SK-N-SH (cell line): Measurements from ENCODE around the gene VGLL4. TPM values are rescaled to one million over a fixed set of nuclear protein-coding genes. Genes with fewer than 3 reads are reported as not detected.

ENCODE experiments used
- CTCF ChIA-PET: fragments of 300-600, 350-600 bp; formaldehyde crosslinking; extraction: SDS; loops from one replicate; lab custom pipeline; 2021; lab: Yijun Ruan, JAX
- POLR2A ChIA-PET: fragments of 350-600 bp; sonication (Branson Sonifier 250); formaldehyde crosslinking; extraction: SDS; loops from one replicate; lab custom pipeline; 2020; ENCODE audit warnings: antibody characterized with exemption, inconsistent platforms; lab: Yijun Ruan, JAX
- DNase-seq: peaks from one replicate; pipeline ENCODE4 v3.0.0; 2012
- H2AFZ ChIP-seq: fragments of 200-600 bp; sonication (generic); 2 replicates; pipeline ENCODE4 v1.8.1; 2016; ENCODE audit warnings: antibody characterized with exemption, mild to moderate bottlenecking, low read depth
- H3F3A ChIP-seq: fragments of 200-600 bp; sonication (generic); replicated peaks from 2 replicates; pipeline ENCODE3; 2016; ENCODE audit warnings: antibody characterized with exemption, mild to moderate bottlenecking; ENCODE audit not compliant: insufficient read depth
- H3K27ac ChIP-seq, 2 experiments: fragments of 200-500 bp in 1 of 2; fragments of 200-600 bp in 1 of 2; sonication (Bioruptor generic) in 1 of 2; sonication (generic), shearing (Covaris generic) in 1 of 2; 2 replicates each; pipeline versions ENCODE4 v1.5.1 to v1.6.1; 2014 to 2016; ENCODE audit warnings: low read depth in 2 of 2, inconsistent platforms in 1 of 2, low read length in 1 of 2, mild to moderate bottlenecking in 1 of 2, mixed read lengths in 1 of 2
- H3K27me3 ChIP-seq: fragments of 200-600 bp; sonication (generic), shearing (Covaris generic); 2 replicates; pipeline ENCODE4 v1.6.1; 2016; ENCODE audit warnings: mixed run types; ENCODE audit not compliant: insufficient read depth
- H3K36me3 ChIP-seq, 2 experiments: fragments of 200-500 bp in 1 of 2; fragments of 200-600 bp in 1 of 2; sonication (Bioruptor generic) in 1 of 2; sonication (generic) in 1 of 2; replicated peaks in 1 of 2; 2 replicates each; pipeline versions ENCODE3 to v1.5.1; 2014 to 2016; ENCODE audit warnings: low read length in 1 of 2, mild to moderate bottlenecking in 1 of 2; ENCODE audit not compliant: insufficient read depth in 2 of 2, control insufficient read depth in 1 of 2
- H3K4me1 ChIP-seq, 2 experiments: fragments of 200-500 bp in 1 of 2; fragments of 200-600 bp in 1 of 2; sonication (Bioruptor generic) in 1 of 2; sonication (generic), shearing (Covaris generic) in 1 of 2; 2 replicates each; pipeline versions ENCODE4 v1.5.1 to v1.6.1; 2014 to 2016; ENCODE audit warnings: low read depth in 1 of 2, low read length in 1 of 2, mixed run types in 1 of 2; ENCODE audit not compliant: insufficient read depth in 2 of 2, control insufficient read depth in 1 of 2
- H3K4me2 ChIP-seq: fragments of 200-600 bp; sonication (generic), shearing (Covaris generic); 2 replicates; pipeline ENCODE4 v1.6.1; 2017; ENCODE audit warnings: mixed run types
- H3K4me3 ChIP-seq, 2 experiments: fragments of 200-500 bp in 1 of 2; fragments of 200-600 bp in 1 of 2; sonication (Bioruptor generic) in 1 of 2; sonication (generic), shearing (Covaris generic) in 1 of 2; 2 replicates each; pipeline versions ENCODE4 v1.5.1 to v1.8.1; 2014 to 2016; ENCODE audit warnings: low read depth in 2 of 2, inconsistent platforms in 1 of 2, low read length in 1 of 2, mild to moderate bottlenecking in 1 of 2, mixed read lengths in 1 of 2, moderate library complexity in 1 of 2
- H3K79me2 ChIP-seq: fragments of 200-600 bp; sonication (generic); 2 replicates; pipeline ENCODE4 v1.8.1; 2017; ENCODE audit warnings: mild to moderate bottlenecking; ENCODE audit not compliant: insufficient read depth
- H3K9ac ChIP-seq: fragments of 200-600 bp; sonication (generic); 2 replicates; pipeline ENCODE4 v1.6.1; 2017; ENCODE audit warnings: mixed run types
- H3K9me2 ChIP-seq: fragments of 200-600 bp; sonication (generic); 2 replicates; pipeline ENCODE4 v1.6.1; 2017; ENCODE audit warnings: mixed run types
- H3K9me3 ChIP-seq: fragments of 200-600 bp; sonication (generic); 2 replicates; pipeline ENCODE4 v1.6.1; 2017; ENCODE audit warnings: mixed run types, mild to moderate bottlenecking, moderate library complexity
- H4K20me1 ChIP-seq: fragments of 200-600 bp; sonication (generic); 2 replicates; pipeline ENCODE4 v1.6.1; 2017; ENCODE audit warnings: mild to moderate bottlenecking, mixed run types; ENCODE audit not compliant: insufficient read depth
- EP300 ChIP-seq, 2 experiments: IDR thresholded peaks; 2 replicates each; pipeline versions ENCODE4 v1.4.0 to v1.6.1; 2012; ENCODE audit warnings: borderline replicate concordance in 1 of 2, low read depth in 1 of 2, low read length in 1 of 2
- FOSL2 ChIP-seq: IDR thresholded peaks from 2 replicates; pipeline ENCODE4 v1.4.0; 2012; ENCODE audit warnings: low read depth, mild to moderate bottlenecking, moderate library complexity, borderline replicate concordance
- FOXJ3 ChIP-seq: sonication (generic); formaldehyde crosslinking; IDR thresholded peaks from 2 replicates; pipeline ENCODE4 v1.5.1; 2020; ENCODE audit warnings: mild to moderate bottlenecking, missing genetic modification reagents
- MXI1 ChIP-seq: IDR thresholded peaks from 2 replicates; pipeline ENCODE4 v1.6.1; 2012; ENCODE audit warnings: mild to moderate bottlenecking, low read depth, low read length, improper control_type of control experiment
- NRF1 ChIP-seq: IDR thresholded peaks from 2 replicates; pipeline ENCODE4 v1.6.1; 2012; ENCODE audit warnings: low read depth, mild to moderate bottlenecking, low read length
- PBX3 ChIP-seq: IDR thresholded peaks from 2 replicates; pipeline ENCODE4; 2012
- RAD21 ChIP-seq: IDR thresholded peaks from 2 replicates; pipeline ENCODE4 v1.6.1; 2012; ENCODE audit warnings: mild to moderate bottlenecking, low read length
- REST ChIP-seq: IDR thresholded peaks from 2 replicates; pipeline ENCODE4 v1.6.1; 2012; ENCODE audit warnings: mild to moderate bottlenecking, low read depth, low read length, moderate library complexity
- TAF1 ChIP-seq: IDR thresholded peaks from 2 replicates; pipeline ENCODE4 v1.6.1; 2012; ENCODE audit warnings: low read depth, mild to moderate bottlenecking, low read length, moderate library complexity, borderline replicate concordance
- USF2 ChIP-seq: fragments of 150-350 bp; IDR thresholded peaks from 2 replicates; pipeline ENCODE4 v1.6.1; 2017; ENCODE audit warnings: antibody characterized with exemption, low read length, low read depth, borderline replicate concordance
- YY1 ChIP-seq: IDR thresholded peaks from 2 replicates; pipeline ENCODE4 v1.4.0; 2012; ENCODE audit warnings: low read depth, mild to moderate bottlenecking
- WGBS: methylation state at CpG from one replicate; pipeline ENCODE4 v1.1.6; 2017; ENCODE audit warnings: low lambda C conversion rate; 5-methylcytosine and 5-hydroxymethylcytosine counted together
- polyA plus RNA-seq, 3 experiments: library from polyadenylated mRNA; depleted of rRNA; stranded (reverse); fragments of >200 nt; gene quantifications; 2 replicates each; pipeline ENCODE4 v1.2.3, GENCODE V29; 2012
- TF ChIP-seq, protein P1 (sequence below): IDR thresholded peaks from 2 replicates; pipeline ENCODE4 v1.4.0; 2012; ENCODE audit warnings: low read depth, borderline replicate concordance

VGLL4 gene
- polyA plus RNA-seq, 1 of the 3 experiments (the other 2 are of a cell fraction), result 48.9 TPM

DNA sequence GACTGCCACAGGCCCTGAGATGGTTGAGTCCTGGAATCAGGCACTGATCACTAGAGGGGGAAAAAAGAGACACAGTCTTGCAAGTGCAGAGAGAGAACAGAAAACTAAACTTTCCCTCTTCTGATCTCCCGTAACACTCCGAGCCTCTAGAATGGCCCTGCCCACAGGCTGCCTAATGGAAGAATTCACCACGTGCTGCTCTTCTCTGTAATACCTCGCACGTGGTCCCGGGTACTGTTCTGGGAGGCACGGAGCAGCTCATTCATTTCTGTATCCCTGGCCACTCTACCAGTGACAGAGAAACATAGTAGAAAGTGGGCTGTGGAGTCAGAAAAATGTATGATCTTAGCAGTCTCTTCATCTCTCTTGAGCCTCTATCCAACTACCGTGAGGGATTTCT, 30.4 kb downstream of the VGLL4 start:
- H3F3A ChIP-seq, result peaks cover 7% of the 10 kb centered on the region
- H3K79me2 ChIP-seq, result peaks cover 100% of the 10 kb centered on the region
- no peak overlapping the region for H3K4me2 ChIP-seq
- CTCF ChIA-PET, result no interaction called here
- no peak overlapping the region for H3K4me3 ChIP-seq
- no peak overlapping the region for H3K9ac ChIP-seq
- peaks cover 2 to 4% of the 10 kb centered on the region in 2 experiments for H3K36me3 ChIP-seq
- no peak for TF ChIP-seq MXI1
- no peak for TF ChIP-seq EP300 (IDR thresholded peaks at IDR 0.05; ENCODE audit: borderline replicate concordance in 1 of 2, low read depth in 1 of 2, low read length in 1 of 2)
- TF ChIP-seq RAD21, result no peak
- no peak for TF ChIP-seq PBX3
- TF ChIP-seq TAF1, result no peak
- no peak for TF ChIP-seq FOSL2
- no peak for TF ChIP-seq FOXJ3 (CRISPR knock-in tag)
- TF ChIP-seq REST, result no peak
- TF ChIP-seq, protein P1, sequence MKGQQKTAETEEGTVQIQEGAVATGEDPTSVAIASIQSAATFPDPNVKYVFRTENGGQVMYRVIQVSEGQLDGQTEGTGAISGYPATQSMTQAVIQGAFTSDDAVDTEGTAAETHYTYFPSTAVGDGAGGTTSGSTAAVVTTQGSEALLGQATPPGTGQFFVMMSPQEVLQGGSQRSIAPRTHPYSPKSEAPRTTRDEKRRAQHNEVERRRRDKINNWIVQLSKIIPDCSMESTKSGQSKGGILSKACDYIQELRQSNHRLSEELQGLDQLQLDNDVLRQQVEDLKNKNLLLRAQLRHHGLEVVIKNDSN, result no peak
- TF ChIP-seq USF2, result no peak
- TF ChIP-seq YY1, result no peak
- no peak for TF ChIP-seq NRF1
- H4K20me1 ChIP-seq, result peaks cover 100% of the 10 kb centered on the region
- WGBS, result 96% methylated on average over 8 of the region's 8 CpGs
- H3K9me2 ChIP-seq, result no peaks in the 10 kb centered on the region
- POLR2A ChIA-PET, result interaction anchor here (0.6 kb wide), 1 partner anchor 24 kb away, joined by 3 read pairs; no protein-coding TSS in a partner anchor
- no peak overlapping the region; a peak in 1 of 4 replicates for H3K27ac ChIP-seq
- no peak for DNase-seq
- no peaks in the 10 kb centered on the region for H3K27me3 ChIP-seq
- H2AFZ ChIP-seq, result no peak overlapping the region
- H3K9me3 ChIP-seq, result no peaks in the 10 kb centered on the region
- peaks cover 14 to 58% of the 10 kb centered on the region in 2 experiments; a peak in 2 of 4 replicates for H3K4me1 ChIP-seq
